Measurements from ENCODE around the gene KRTDAP.

The KRTDAP gene

GRCh38 chr19:35525873-35526272, 35.6 kb upstream of the KRTDAP start:
- Histone ChIP-seq H2AFZ (ENCODE audit: low read length, unreplicated experiment) (no peak overlapping the region), H3K36me3 (ENCODE audit: insufficient read depth, low read length) (no peaks in the 10 kb centered on the region), H3K4me1 (ENCODE audit: control insufficient read depth, insufficient read depth, low read length, unreplicated experiment) (peaks cover 11% of the 10 kb centered on the region), H3K27ac (ENCODE audit: low read depth, low read length) (no peak overlapping the region), H3K27me3 (ENCODE audit: insufficient read depth, low read length) (no peaks in the 10 kb centered on the region), H3K4me3 (ENCODE audit: low read depth, low read length) (no peak overlapping the region), H3K79me2 (ENCODE audit: control insufficient read depth, insufficient read depth, low read length, unreplicated experiment) (no peaks in the 10 kb centered on the region)

DNA sequence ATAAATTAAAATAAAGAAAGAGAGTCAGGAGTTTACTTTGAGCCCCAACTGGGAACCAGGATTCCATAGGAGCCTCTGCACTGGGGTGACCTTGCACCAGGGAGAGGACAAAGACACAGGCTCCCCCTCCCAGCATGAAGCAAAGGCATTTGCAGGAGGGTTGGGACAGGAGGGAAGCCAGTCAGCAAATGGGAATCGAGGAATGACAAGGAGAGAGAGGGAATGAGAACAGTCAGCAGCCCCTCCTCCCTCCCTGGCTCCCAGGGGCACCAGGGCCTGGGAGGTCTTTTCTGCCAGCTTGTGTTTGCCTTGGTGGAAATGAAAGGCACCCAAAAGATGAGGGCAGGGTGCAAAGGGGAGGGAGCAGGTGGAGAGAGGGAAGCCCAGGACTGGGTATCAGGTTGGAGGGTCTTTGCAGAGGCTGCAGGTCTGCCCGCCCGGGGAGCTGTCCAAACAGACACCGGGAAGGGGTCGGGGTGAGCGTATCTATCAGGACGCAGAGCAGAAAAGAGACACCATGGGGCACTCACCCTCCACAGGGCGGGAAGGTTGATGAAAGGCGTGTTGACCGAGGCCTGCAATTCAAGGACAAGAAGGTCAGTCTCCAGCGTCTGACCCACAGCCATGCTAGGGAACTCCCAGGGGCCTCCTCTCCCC, 34.0 kb upstream of the KRTDAP start:
- peaks cover 14% of the 10 kb centered on the region for H3K4me1 ChIP-seq (ENCODE audit: control insufficient read depth, insufficient read depth, low read length, unreplicated experiment)
- H3K79me2 ChIP-seq (ENCODE audit: control insufficient read depth, insufficient read depth, low read length, unreplicated experiment), result no peaks in the 10 kb centered on the region
- no peak overlapping the region for H3K27ac ChIP-seq (ENCODE audit: low read depth, low read length)
- no peaks in the 10 kb centered on the region for H3K27me3 ChIP-seq (ENCODE audit: insufficient read depth, low read length)
- H2AFZ ChIP-seq (ENCODE audit: low read length, unreplicated experiment), result no peak overlapping the region
- no peaks in the 10 kb centered on the region for H3K36me3 ChIP-seq (ENCODE audit: insufficient read depth, low read length)
- no peak overlapping the region for H3K4me3 ChIP-seq (ENCODE audit: low read depth, low read length)

DNA sequence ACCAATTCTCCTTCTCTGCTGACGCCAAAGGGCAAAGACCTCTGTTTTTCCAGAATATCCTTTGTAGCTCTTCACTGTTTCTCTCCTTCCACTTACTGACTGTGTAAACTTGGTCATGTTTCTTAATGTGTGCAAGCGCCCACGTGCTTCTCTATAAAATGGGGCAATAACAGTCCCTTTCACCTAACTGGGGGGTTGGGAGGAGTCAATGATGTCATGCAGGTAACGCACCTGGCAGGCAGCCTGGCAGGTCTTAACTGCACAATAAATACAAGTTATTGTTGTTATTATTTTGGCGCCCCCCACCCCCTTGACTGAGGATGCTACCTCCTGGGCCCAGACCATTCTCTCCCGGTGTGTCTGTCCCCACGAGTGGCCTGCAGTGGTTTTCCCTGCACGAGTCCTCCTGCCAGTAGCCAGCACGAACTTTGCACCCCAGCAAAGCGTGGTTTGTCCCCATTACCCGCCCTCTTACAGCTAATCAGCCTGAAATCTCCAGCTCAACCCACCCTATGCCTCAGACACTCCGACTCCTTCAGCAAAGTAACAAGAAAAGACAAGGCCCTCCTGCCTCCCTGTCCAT, 32.6 kb upstream of the KRTDAP start:
- H3K4me3 ChIP-seq (ENCODE audit: low read depth, low read length), result no peak overlapping the region
- peaks cover 20% of the 10 kb centered on the region for H3K4me1 ChIP-seq (ENCODE audit: control insufficient read depth, insufficient read depth, low read length, unreplicated experiment)
- H3K36me3 ChIP-seq (ENCODE audit: insufficient read depth, low read length), result no peaks in the 10 kb centered on the region
- H3K79me2 ChIP-seq (ENCODE audit: control insufficient read depth, insufficient read depth, low read length, unreplicated experiment), result no peaks in the 10 kb centered on the region
- no peaks in the 10 kb centered on the region for H3K27me3 ChIP-seq (ENCODE audit: insufficient read depth, low read length)
- no peak overlapping the region for H2AFZ ChIP-seq (ENCODE audit: low read length, unreplicated experiment)
- H3K27ac ChIP-seq (ENCODE audit: low read depth, low read length), result no peak overlapping the region

DNA sequence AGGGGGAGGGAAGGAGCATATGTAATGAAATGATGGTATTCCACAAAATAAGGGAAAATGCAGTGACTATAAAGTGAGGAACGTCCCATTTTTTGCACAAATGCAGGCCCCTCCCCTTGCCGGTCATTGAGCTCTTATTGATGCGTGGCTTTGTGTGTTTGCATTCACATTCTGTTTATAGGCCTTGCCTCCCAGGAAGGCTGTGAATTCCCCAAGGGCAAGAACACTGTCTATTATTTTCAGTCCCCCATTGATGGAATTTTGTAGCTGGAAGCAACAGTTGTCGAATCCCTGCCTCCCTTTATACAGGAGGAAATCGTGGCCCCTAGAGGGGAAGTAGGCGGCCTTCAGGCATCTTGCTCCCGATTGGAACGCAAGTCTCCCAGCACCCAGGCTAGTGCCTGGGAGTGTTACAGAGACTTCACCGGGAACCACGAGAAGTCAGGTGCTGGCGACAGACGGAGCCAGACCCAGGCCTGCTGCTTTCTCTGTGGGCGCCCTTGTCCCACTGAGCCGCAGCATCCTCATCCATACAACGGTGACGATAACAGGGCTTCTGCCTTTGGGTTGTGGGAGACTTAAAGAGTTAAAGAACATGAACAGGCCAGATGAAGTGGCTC, 31.0 kb upstream of the KRTDAP start:
- no peaks in the 10 kb centered on the region for H3K79me2 ChIP-seq (ENCODE audit: control insufficient read depth, insufficient read depth, low read length, unreplicated experiment)
- H3K36me3 ChIP-seq (ENCODE audit: insufficient read depth, low read length), result no peaks in the 10 kb centered on the region

DNA sequence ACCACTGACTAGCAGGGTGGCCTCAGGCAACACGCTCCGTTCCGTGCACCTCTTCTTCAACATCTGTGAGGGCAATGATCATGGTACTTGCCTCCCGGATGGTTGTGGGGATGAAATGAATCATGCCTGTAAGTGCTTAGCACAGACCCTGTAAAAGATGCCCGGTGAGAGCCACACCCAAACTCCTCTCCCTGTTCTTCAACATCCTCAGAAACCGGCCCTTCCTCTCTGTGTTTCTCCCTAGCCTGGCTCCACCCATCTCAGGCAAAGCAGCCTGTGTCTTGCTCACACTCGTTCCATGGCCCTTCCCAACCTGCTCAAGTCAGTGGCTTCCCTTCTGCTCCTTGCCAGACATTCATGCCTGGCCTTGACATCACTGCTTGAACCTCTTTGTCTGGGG, 29.0 kb upstream of the KRTDAP start:
- peak overlapping the region; percentile 68; the same call in 1 of the 2 replicates for H3K27ac ChIP-seq (ENCODE audit: low read depth, low read length)
- H3K27me3 ChIP-seq (ENCODE audit: insufficient read depth, low read length), result no peaks in the 10 kb centered on the region
- H3K4me3 ChIP-seq (ENCODE audit: low read depth, low read length), result no peak overlapping the region
- peaks cover 21% of the 10 kb centered on the region for H3K4me1 ChIP-seq (ENCODE audit: control insufficient read depth, insufficient read depth, low read length, unreplicated experiment)
- no peaks in the 10 kb centered on the region for H3K36me3 ChIP-seq (ENCODE audit: insufficient read depth, low read length)
- H2AFZ ChIP-seq (ENCODE audit: low read length, unreplicated experiment), result no peak overlapping the region
- H3K79me2 ChIP-seq (ENCODE audit: control insufficient read depth, insufficient read depth, low read length, unreplicated experiment), result no peaks in the 10 kb centered on the region

More for the DNA sequence above, 31.0 kb upstream of the KRTDAP start:
- Histone ChIP-seq H3K27ac (ENCODE audit: low read depth, low read length) (no peak overlapping the region), H3K27me3 (ENCODE audit: insufficient read depth, low read length) (no peaks in the 10 kb centered on the region), H3K4me3 (ENCODE audit: low read depth, low read length) (no peak overlapping the region), H3K4me1 (ENCODE audit: control insufficient read depth, insufficient read depth, low read length, unreplicated experiment) (peaks cover 18% of the 10 kb centered on the region), H2AFZ (ENCODE audit: low read length, unreplicated experiment) (no peak overlapping the region)

GRCh38 chr19:35518313-35518712, 28.0 kb upstream of the KRTDAP start:
- Histone ChIP-seq H3K27ac (ENCODE audit: low read depth, low read length) (peak overlapping the region; percentile 68), H3K27me3 (ENCODE audit: insufficient read depth, low read length) (no peaks in the 10 kb centered on the region), H3K36me3 (ENCODE audit: insufficient read depth, low read length) (no peaks in the 10 kb centered on the region), H2AFZ (ENCODE audit: low read length, unreplicated experiment) (no peak overlapping the region), H3K4me1 (ENCODE audit: control insufficient read depth, insufficient read depth, low read length, unreplicated experiment) (peaks cover 31% of the 10 kb centered on the region), H3K79me2 (ENCODE audit: control insufficient read depth, insufficient read depth, low read length, unreplicated experiment) (no peaks in the 10 kb centered on the region), H3K4me3 (ENCODE audit: low read depth, low read length) (no peak overlapping the region)

DNA sequence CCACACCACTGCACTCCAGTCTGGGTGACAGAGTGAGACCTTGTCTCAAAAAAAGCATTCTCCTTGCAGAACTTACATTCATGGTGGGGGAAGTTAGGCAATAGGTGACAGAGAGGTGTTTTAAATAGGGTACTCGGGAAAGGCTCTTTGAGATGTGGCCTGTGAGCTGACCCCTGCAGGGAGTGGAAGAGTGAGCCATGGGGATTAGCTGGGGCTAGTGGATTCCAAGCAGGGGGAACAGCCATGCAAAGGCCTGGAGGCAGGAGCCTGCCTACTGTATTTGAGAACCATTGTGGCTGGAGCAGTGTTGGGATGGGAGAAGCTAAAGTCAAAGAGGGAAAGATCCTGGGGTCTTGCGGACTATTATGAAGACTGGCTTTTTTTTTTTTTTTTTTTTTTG, 27.1 kb upstream of the KRTDAP start:
- no peaks in the 10 kb centered on the region for H3K79me2 ChIP-seq (ENCODE audit: control insufficient read depth, insufficient read depth, low read length, unreplicated experiment)
- no peak overlapping the region for H2AFZ ChIP-seq (ENCODE audit: low read length, unreplicated experiment)
- peaks cover 31% of the 10 kb centered on the region for H3K4me1 ChIP-seq (ENCODE audit: control insufficient read depth, insufficient read depth, low read length, unreplicated experiment)
- no peak overlapping the region for H3K27ac ChIP-seq (ENCODE audit: low read depth, low read length)
- H3K36me3 ChIP-seq (ENCODE audit: insufficient read depth, low read length), result no peaks in the 10 kb centered on the region
- H3K27me3 ChIP-seq (ENCODE audit: insufficient read depth, low read length), result no peaks in the 10 kb centered on the region
- no peak overlapping the region for H3K4me3 ChIP-seq (ENCODE audit: low read depth, low read length)

GRCh38 chr19:35516310-35516709, 26.0 kb upstream of the KRTDAP start:
- H3K4me1 ChIP-seq (ENCODE audit: control insufficient read depth, insufficient read depth, low read length, unreplicated experiment), result peaks cover 31% of the 10 kb centered on the region
- H3K27ac ChIP-seq (ENCODE audit: low read depth, low read length), result no peak overlapping the region
- no peak overlapping the region for H3K4me3 ChIP-seq (ENCODE audit: low read depth, low read length)
- no peak overlapping the region for H2AFZ ChIP-seq (ENCODE audit: low read length, unreplicated experiment)
- H3K27me3 ChIP-seq (ENCODE audit: insufficient read depth, low read length), result no peaks in the 10 kb centered on the region
- H3K79me2 ChIP-seq (ENCODE audit: control insufficient read depth, insufficient read depth, low read length, unreplicated experiment), result no peaks in the 10 kb centered on the region
- H3K36me3 ChIP-seq (ENCODE audit: insufficient read depth, low read length), result no peaks in the 10 kb centered on the region

GRCh38 chr19:35514282-35514809, 24.1 kb upstream of the KRTDAP start:
- Histone ChIP-seq H3K27ac (ENCODE audit: low read depth, low read length) (0 out of 2 replicates have a peak overlapping the region, but pooled peaks have one; percentile 29), H2AFZ (ENCODE audit: low read length, unreplicated experiment) (peak overlapping the region; percentile 32), H3K79me2 (ENCODE audit: control insufficient read depth, insufficient read depth, low read length, unreplicated experiment) (no peaks in the 10 kb centered on the region), H3K4me3 (ENCODE audit: low read depth, low read length) (peak overlapping the region; percentile 52), H3K4me1 (ENCODE audit: control insufficient read depth, insufficient read depth, low read length, unreplicated experiment) (peaks cover 28% of the 10 kb centered on the region), H3K27me3 (ENCODE audit: insufficient read depth, low read length) (no peaks in the 10 kb centered on the region), H3K36me3 (ENCODE audit: insufficient read depth, low read length) (no peaks in the 10 kb centered on the region)

GRCh38 chr19:35513628-35514281, 23.5 kb upstream of the KRTDAP start, which contains the start of gene DMKN:
TSS of gene DMKN (minus strand) at chr19:35513649. CDS start at chr19:35513475, 174 bp downstream.
- Histone ChIP-seq H2AFZ (ENCODE audit: low read length, unreplicated experiment) (peak within 1 kb of the TSS; percentile 32), H3K4me1 (ENCODE audit: control insufficient read depth, insufficient read depth, low read length, unreplicated experiment) (peaks cover 22% of the 10 kb centered on the region), H3K27ac (ENCODE audit: low read depth, low read length) (0 out of 2 replicates have a peak within 1 kb of the TSS, but pooled peaks have one; percentile 29), H3K27me3 (ENCODE audit: insufficient read depth, low read length) (no peaks in the 10 kb centered on the region), H3K79me2 (ENCODE audit: control insufficient read depth, insufficient read depth, low read length, unreplicated experiment) (no peaks in the 10 kb centered on the region), H3K4me3 (ENCODE audit: low read depth, low read length) (peak within 1 kb of the TSS; percentile 52), H3K36me3 (ENCODE audit: insufficient read depth, low read length) (no peaks in the 10 kb centered on the region)
